IPS-18c (cell line): ENCODE results near the gene ZFAND5.

ENCODE experiments used
- H3K4me3 ChIP-seq: 2 replicates; pipeline ENCODE4 v1.7.0; 2013; ENCODE audit warnings: low read depth, mild to moderate bottlenecking, low read length, moderate library complexity; ENCODE audit not compliant: insufficient read depth
- H3K9me3 ChIP-seq: one replicate; pipeline ENCODE4 v1.6.1; 2013; ENCODE audit warnings: mild to moderate bottlenecking, low read length, moderate library complexity; ENCODE audit not compliant: control insufficient read depth, insufficient read depth

Gene ZFAND5

GRCh38 chr9:72365525-72366256, 683 bp upstream of the ZFAND5 start:
- Histone ChIP-seq H3K9me3 (no peaks in the 10 kb centered on the region), H3K4me3 (peak overlapping the region; percentile 75)

GRCh38 chr9:72363908-72364678, 915 bp downstream of the ZFAND5 start:
- Histone ChIP-seq H3K4me3 (peak overlapping the region; percentile 88), H3K9me3 (no peaks in the 10 kb centered on the region)

DNA sequence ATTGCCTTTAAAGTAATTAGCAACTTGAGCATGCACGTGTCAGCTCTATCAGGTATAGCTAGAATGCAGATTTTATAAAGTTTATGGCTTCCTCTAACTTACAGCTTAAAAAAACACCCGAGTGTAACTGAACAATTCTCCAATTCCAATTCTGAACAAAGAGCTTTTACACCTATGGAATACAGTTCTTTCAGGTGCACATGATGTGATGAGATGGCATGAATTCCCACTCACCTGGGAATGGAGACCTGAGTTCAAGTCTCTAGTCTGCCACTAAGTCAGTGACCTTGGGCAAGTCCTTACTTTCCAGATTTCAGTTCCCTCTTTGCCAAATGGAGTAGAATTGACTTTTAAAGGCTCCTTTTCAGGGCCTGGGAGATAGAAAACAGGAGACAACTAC, 1.8 kb downstream of the ZFAND5 start:
- H3K9me3 ChIP-seq: no peaks in the 10 kb centered on the region

DNA sequence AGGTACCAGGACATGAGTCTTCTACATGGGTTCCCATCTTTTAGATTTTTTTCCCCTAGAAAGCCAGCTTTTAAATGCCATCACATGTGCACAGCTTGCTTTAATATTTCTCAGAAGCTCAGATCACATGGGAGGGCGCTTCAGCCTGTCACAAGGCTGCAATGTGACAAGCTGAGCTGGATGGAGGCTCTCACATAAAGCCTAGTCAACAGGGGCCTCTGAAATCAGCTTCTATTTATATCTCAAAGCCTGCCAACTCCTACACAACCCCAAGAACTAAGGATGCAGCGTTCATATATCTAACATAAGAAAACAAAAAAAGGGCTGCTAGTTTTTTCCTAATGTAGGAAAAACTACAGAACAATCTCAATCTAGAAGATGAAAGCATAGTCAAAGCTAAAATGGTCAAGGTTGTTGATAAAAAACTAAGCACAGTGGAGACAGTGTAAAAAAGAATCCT, 2.3 kb downstream of the ZFAND5 start:
- H3K9me3 ChIP-seq: no peaks in the 10 kb centered on the region
- H3K4me3 ChIP-seq: peak overlapping the region; percentile 88

More for the DNA sequence above, 1.8 kb downstream of the ZFAND5 start:
- peak overlapping the region; percentile 88 for H3K4me3 ChIP-seq

DNA sequence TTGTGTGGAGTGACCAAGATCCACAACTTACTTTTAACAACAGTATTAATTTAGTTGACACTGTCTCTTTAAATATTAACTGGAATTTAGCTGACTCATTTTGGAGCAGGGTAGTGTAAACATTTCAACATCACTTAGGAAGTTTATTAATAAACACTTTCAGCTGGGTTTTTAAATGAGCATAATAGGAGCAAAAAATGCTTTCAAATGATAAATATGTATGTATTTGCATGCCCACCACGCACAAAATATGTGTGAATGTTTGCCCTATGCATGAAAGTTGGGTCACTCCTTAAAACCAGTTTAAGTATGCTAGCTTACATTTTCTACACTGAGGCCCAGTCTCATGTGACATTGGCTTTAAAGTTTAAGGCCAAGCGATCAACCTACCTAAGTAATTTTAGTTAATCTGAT, 2.9 kb downstream of the ZFAND5 start:
- Histone ChIP-seq H3K4me3 (peak overlapping the region; percentile 88), H3K9me3 (no peaks in the 10 kb centered on the region)

GRCh38 chr9:72361217-72361616, 3.8 kb downstream of the ZFAND5 start:
- H3K9me3 ChIP-seq: no peaks in the 10 kb centered on the region
- H3K4me3 ChIP-seq: 0 out of 2 replicates have a peak overlapping the region, but pooled peaks have one; percentile 0

DNA sequence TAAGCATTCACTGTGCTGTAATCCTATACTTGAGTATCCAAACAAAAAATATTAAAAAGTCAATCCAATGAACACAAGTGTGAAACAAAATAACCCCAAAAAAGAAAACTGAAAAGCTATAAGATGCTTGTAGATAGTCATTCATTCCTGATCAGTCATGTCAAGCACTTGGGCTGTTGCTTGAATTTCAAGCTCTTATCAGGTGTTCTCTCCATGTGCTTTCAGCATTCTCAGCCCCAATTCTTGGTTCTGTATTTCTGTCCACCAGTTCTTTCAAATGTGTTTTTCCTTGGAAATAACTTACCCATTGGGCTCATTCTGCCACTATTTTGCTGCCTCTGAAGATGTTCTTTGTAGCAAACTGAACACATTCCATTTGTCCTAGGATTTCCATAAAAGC, 4.7 kb downstream of the ZFAND5 start:
- no peaks in the 10 kb centered on the region for H3K9me3 ChIP-seq
- H3K4me3 ChIP-seq: no peak overlapping the region

- H3K9me3 ChIP-seq: no peaks in the 10 kb centered on the region
- H3K4me3 ChIP-seq: no peak overlapping the region
These were observed 8.9 kb downstream of the ZFAND5 start for GRCh38 chr9:72356041-72356582.

GRCh38 chr9:72355153-72355552, 9.9 kb downstream of the ZFAND5 start:
- Histone ChIP-seq H3K9me3 (no peaks in the 10 kb centered on the region), H3K4me3 (no peak overlapping the region)

DNA sequence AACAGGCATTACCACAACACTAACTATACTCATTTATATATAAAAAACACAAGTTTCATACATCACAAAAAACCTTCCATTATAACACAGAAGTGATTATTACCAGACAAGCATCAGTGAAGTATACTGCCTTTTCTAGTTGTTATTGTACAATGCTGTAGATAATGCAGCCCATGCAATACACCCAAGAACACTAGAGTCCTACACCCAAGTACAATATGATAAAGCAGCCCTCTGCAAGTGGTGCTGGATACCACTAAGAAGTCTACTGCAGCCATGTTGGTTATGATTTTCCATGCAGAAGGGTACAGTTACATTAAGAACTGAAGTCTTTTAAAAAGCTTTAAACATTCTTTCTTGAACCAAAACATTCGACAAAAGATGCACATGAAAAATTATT, 10.3 kb downstream of the ZFAND5 start:
- no peak overlapping the region for H3K4me3 ChIP-seq
- H3K9me3 ChIP-seq: no peaks in the 10 kb centered on the region

GRCh38 chr9:72353455-72354116, 11.4 kb downstream of the ZFAND5 start:
- Histone ChIP-seq H3K4me3 (no peak overlapping the region), H3K9me3 (no peaks in the 10 kb centered on the region)

- H3K9me3 ChIP-seq: no peaks in the 10 kb centered on the region
- H3K4me3 ChIP-seq: no peak overlapping the region
These were observed 12.1 kb downstream of the ZFAND5 start for GRCh38 chr9:72352911-72353388.

DNA sequence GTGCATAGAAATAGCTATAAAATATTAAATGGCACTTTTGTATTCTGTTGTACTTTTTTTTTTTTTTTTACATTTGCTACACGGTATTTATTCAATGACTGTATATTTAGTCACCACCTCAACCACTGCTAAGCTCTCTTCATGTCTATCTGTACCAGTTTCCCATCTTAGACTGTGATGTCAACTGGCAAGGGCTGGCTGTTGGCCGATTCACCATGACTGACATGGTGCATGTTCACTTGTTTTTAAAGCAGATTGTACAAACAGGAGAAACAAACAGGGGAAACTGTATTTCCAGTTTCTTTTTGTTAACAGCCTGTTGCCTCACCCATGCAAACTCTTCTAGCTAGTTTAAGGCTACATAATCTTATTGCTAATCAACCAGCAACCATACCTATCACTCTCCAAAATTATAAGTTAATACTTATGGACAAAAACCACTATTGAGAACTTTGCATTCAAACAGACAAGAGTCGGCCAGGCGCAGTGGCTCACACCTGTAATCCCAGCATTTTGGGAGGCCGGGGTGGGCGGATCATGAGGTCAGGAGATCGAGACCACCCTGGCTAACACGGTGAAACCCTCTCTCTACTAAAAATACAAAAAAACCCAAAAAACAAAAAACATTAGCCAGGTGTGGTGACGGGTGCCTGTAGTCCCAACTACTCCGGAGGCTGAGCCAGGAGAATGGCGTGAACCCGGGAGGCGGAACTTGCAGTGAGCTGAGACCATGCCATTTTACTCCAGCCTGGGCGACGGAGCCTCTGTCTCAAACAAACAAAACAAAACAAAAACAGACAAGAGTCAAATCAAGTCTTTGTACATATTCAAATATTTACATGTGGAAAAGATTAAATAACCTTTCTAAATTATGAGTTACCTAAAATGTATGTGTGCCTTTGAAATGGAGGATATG, 13.2 kb downstream of the ZFAND5 start:
- Histone ChIP-seq H3K4me3 (no peak overlapping the region), H3K9me3 (no peaks in the 10 kb centered on the region)

GRCh38 chr9:72349911-72350310, 15.1 kb downstream of the ZFAND5 start:
- Histone ChIP-seq H3K9me3 (no peaks in the 10 kb centered on the region), H3K4me3 (no peak overlapping the region)

- H3K4me3 ChIP-seq: no peak overlapping the region
- H3K9me3 ChIP-seq: no peaks in the 10 kb centered on the region
These were observed 15.8 kb downstream of the ZFAND5 start for GRCh38 chr9:72349240-72349639.

DNA sequence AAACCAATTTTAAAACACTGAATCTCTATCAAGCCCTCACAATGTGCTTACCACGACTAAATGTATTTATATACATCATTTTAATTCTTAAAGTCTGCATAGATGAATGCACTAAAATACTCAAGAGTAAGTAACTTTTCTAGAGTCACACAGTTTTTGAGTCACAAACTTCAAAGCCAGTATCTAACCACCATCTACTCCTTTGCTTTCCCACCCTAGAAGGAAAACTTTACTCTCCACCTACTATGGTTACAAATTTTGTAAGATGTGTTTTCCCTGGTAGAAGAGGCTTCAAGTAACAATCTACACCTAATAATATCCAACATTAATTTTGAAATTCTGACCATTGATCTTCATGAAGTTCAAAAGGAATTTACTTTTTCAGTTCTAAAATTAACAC, 18.7 kb downstream of the ZFAND5 start:
- H3K4me3 ChIP-seq: no peak overlapping the region

More for the DNA sequence above, 18.7 kb downstream of the ZFAND5 start:
- no peaks in the 10 kb centered on the region for H3K9me3 ChIP-seq
